HFF-Myc (cell line): ENCODE data around the gene SQSTM1.
"Not testable (repeated sequence)": the region's sequence is repeated elsewhere in the genome, so short reads cannot be mapped to it uniquely, and the experiment has no call there.

Experiments used
- DNase-seq: peaks from one replicate; pipeline ENCODE4 v3.0.0-alpha.2; 2011; ENCODE audit warnings: low read depth; ENCODE audit errors: extremely low read depth
- H3K4me3 ChIP-seq: replicated peaks from 2 replicates; pipeline ENCODE4 v1.5.1; 2011; ENCODE audit warnings: low read depth, mild to moderate bottlenecking, control low read depth, low read length
- CTCF ChIP-seq: IDR thresholded peaks from 2 replicates; pipeline ENCODE4 v1.5.1; 2012; ENCODE audit warnings: mild to moderate bottlenecking, low read depth, low read length, control low read depth; ENCODE audit errors: missing control alignments

The SQSTM1 gene

DNA sequence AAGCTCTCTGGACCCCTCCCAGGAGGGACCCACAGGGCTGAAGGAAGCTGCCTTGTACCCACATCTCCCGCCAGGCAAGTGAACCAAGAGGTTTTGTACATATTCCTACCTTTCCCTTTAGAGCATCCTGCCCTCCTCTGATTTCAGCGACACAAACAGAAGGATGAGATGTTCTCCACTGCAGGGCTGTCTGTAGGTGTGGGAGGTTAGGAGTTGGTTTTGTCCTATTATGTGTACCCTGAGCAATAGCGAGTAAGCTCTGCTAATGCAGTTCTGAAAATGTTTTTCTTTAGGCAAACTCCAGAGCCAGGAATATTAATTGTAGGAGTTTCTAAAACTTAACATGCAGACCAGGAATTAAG, 13.0 kb downstream of the SQSTM1 start:
- no peak for DNase-seq
- TF ChIP-seq CTCF, result no peak
- H3K4me3 ChIP-seq, result no peak overlapping the region

GRCh38 chr5:179834120-179834519, 13.4 kb downstream of the SQSTM1 start:
- no peak overlapping the region for H3K4me3 ChIP-seq
- no peak for TF ChIP-seq CTCF
- DNase-seq, result no peak

DNA sequence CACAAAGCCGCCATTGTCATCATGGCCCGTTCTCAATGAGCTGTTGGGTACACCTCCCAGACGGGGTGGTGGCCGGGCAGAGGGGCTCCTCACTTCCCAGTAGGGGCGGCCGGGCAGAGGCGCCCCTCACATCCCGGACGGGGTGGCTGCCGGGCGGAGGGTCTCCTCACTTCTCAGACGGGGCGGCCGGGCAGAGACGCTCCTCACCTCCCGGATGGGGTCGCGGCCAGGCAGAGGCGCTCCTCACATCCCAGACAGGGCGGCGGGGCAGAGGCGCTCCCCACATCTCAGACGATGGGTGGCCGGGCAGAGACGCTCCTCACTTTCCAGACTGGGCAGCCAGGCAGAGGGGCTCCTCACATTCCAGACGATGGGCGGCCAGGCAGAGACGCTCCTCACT, 14.2 kb downstream of the SQSTM1 start:
- H3K4me3 ChIP-seq, DNase-seq: not testable (repeated sequence)

DNA sequence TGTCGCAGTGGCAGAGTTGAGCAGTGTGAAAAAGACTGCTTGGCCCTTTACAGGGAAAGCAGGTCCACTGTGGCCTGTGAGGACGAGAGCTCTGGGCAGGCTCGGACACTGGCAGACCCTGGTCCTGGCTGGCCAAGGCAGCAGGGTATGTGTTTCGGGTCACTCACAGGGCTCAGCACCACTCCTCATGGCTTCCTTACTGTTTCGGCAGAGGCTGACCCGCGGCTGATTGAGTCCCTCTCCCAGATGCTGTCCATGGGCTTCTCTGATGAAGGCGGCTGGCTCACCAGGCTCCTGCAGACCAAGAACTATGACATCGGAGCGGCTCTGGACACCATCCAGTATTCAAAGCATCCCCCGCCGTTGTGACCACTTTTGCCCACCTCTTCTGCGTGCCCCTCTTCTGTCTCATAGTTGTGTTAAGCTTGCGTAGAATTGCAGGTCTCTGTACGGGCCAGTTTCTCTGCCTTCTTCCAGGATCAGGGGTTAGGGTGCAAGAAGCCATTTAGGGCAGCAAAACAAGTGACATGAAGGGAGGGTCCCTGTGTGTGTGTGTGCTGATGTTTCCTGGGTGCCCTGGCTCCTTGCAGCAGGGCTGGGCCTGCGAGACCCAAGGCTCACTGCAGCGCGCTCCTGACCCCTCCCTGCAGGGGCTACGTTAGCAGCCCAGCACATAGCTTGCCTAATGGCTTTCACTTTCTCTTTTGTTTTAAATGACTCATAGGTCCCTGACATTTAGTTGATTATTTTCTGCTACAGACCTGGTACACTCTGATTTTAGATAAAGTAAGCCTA, 15.7 kb downstream of the SQSTM1 start:
- TF ChIP-seq CTCF, result no peak
- no peak for DNase-seq
- no peak overlapping the region for H3K4me3 ChIP-seq

- DNase-seq, result no peak
- no peak for TF ChIP-seq CTCF
These were observed 16.6 kb downstream of the SQSTM1 start for GRCh38 chr5:179837076-179838011.

DNA sequence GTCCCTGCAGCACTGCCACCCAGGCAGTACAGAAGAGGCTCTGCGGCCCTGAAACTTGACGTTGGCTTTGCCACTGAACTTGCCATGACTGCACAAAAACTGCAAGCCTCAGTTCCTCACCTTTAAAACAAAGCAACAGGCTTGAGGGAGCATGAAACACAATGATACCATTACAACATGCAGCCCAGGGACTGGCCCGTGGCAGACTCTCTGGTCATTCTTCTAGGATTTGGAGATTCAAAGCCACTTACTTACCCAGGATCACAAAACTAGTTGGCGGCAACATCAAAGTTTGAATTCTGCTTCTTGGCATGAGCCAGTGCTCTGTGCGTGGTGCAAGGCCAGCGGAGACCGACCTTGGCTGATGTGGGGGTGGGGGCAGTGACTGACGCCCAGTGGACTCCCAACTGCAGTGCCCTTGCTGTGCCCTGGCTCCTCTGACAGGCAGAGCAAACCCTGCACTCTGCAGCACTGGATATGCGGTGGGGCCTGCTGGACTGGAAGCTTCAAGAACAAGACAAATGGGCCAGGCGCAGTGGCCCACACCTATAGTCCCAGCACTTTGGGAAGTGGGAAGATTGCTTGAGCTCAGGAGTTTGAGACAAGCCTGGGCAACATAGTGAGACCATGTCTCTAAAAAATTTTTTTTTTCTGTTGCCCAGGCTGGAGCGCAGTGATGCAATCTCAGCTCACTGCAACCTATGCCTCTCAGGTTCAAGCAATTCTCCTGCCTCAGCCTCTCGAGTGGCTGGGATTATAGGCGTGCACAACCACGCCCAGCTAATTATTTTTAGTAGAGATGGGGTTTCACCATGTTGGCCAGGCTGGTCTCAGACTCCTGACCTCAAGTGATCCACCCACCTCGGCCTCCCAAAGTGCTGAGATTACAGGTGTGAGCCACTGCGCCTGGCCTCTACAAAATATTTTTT, 18.9 kb downstream of the SQSTM1 start:
- DNase-seq, result no peak
- no peak overlapping the region for H3K4me3 ChIP-seq
- TF ChIP-seq CTCF, result no peak

More at GRCh38 chr5:179837076-179838011, 16.6 kb downstream of the SQSTM1 start:
- no peak overlapping the region for H3K4me3 ChIP-seq
